IPS DF 6.9 (cell line): ENCODE results near the gene ITGA1.

Source experiments
- DNase-seq: peaks from one replicate; pipeline ENCODE4 v3.0.0-alpha.2; 2013; ENCODE audit warnings: low read depth, low spot score
- H3K27ac ChIP-seq: one replicate; pipeline ENCODE4 v1.5.1; 2013; ENCODE audit warnings: low read length, control low read depth
- H3K27me3 ChIP-seq: 2 replicates; pipeline ENCODE4 v1.6.1; 2013; ENCODE audit warnings: mild to moderate bottlenecking, low read length; ENCODE audit not compliant: control insufficient read depth, insufficient read depth
- H3K36me3 ChIP-seq: 2 replicates; pipeline ENCODE4 v1.6.1; 2013; ENCODE audit warnings: low read length; ENCODE audit not compliant: control insufficient read depth, insufficient read depth
- H3K4me1 ChIP-seq: 2 replicates; pipeline ENCODE4 v1.6.1; 2013; ENCODE audit warnings: low read length; ENCODE audit not compliant: control insufficient read depth, insufficient read depth
- H3K4me3 ChIP-seq: 2 replicates; pipeline ENCODE4 v1.5.1; 2013; ENCODE audit warnings: mild to moderate bottlenecking, low read length
- H3K9me3 ChIP-seq: 2 replicates; pipeline ENCODE4 v1.6.1; 2013; ENCODE audit warnings: low read length, inconsistent platforms; ENCODE audit not compliant: control insufficient read depth, insufficient read depth
- WGBS: extraction: QIAGEN DNeasy Blood & Tissue Kit; methylation state at CpG from one replicate; pipeline ENCODE4 v1.1.7; 2013; ENCODE audit warnings: mixed read lengths, missing lambda C conversion rate; ENCODE audit not compliant: insufficient read length, insufficient coverage; 5-methylcytosine and 5-hydroxymethylcytosine counted together

The ITGA1 gene

DNA sequence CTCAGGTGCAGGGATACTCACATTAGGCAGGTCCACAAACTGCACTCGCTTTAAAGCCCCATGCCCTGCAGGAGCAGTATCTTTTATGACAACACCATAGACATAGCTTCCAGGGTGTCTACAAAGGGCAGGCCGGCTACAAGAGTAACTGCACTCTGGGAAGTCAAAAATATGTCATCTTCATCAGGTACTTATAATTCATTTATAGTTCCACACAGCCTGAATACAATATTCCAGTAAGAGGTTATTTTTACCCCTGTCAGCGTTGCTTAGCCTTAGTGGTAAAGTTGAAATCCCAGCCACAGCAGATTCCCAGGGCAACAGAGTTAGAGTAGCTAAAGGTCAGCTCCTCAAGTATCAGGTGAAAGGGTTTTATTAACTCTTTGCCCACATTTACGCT, 119.1 kb downstream of the ITGA1 start:
- H3K27ac ChIP-seq = no peak overlapping the region
- no peaks in the 10 kb centered on the region for H3K27me3 ChIP-seq
- WGBS = no CpG with 5 or more reads among the region's 4 CpGs
- H3K36me3 ChIP-seq = no peaks in the 10 kb centered on the region
- H3K4me1 ChIP-seq = no peaks in the 10 kb centered on the region
- no peak overlapping the region for H3K4me3 ChIP-seq
- no peaks in the 10 kb centered on the region for H3K9me3 ChIP-seq
- no peak for DNase-seq

- Histone ChIP-seq H3K36me3 (no peaks in the 10 kb centered on the region), H3K9me3 (no peaks in the 10 kb centered on the region), H3K4me3 (no peak overlapping the region), H3K27me3 (no peaks in the 10 kb centered on the region), H3K4me1 (no peaks in the 10 kb centered on the region), H3K27ac (no peak overlapping the region)
- DNase-seq = no peak
- no CpG with 5 or more reads among the region's 1 CpG for WGBS
Observed at GRCh38 chr5:52909192-52909591, 121.5 kb downstream of the ITGA1 start.

GRCh38 chr5:52910071-52910470, 122.4 kb downstream of the ITGA1 start:
- H3K4me3 ChIP-seq = no peak overlapping the region
- H3K9me3 ChIP-seq = no peaks in the 10 kb centered on the region
- DNase-seq = no peak
- no peaks in the 10 kb centered on the region for H3K36me3 ChIP-seq
- no peaks in the 10 kb centered on the region for H3K4me1 ChIP-seq
- no CpG with 5 or more reads among the region's 8 CpGs for WGBS
- no peaks in the 10 kb centered on the region for H3K27me3 ChIP-seq
- no peak overlapping the region for H3K27ac ChIP-seq

DNA sequence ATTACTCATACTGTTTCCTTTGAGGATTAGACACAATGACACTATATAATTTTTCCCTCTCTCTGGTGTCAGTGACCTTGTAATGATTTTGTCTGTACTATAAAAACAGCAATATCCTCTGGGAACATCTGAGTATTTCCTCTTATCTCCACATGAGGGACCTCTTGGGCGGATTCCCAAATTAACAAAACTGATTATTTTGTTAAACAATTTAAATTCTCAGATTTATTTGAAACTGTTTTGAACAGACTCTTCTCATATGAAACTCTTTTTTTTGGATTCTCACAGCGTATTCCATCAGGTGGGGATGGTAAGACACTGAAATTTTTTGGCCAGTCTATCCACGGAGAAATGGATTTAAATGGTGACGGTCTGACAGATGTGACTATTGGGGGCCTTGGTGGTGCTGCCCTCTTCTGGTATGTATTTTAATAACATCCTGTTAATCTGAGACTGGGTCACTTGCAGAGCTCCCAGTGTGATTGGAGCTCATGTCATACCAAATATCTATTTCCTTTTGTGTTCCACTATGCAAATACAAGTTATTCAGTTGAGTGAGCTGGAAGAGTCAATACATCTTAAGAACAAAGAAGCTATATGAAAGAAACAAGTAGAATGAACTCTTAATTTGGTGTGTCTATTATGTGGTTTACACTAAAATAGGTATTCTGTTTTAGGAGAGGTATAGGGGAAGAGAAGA, 127.6 kb downstream of the ITGA1 start:
- H3K4me1 ChIP-seq = no peaks in the 10 kb centered on the region
- no peak overlapping the region for H3K27ac ChIP-seq
- no peaks in the 10 kb centered on the region for H3K9me3 ChIP-seq
- H3K4me3 ChIP-seq = no peak overlapping the region; the same call in 1 of the 2 replicates
- H3K27me3 ChIP-seq = no peaks in the 10 kb centered on the region
- H3K36me3 ChIP-seq = no peaks in the 10 kb centered on the region
- no peak for DNase-seq
- no CpG with 5 or more reads among the region's 4 CpGs for WGBS

DNA sequence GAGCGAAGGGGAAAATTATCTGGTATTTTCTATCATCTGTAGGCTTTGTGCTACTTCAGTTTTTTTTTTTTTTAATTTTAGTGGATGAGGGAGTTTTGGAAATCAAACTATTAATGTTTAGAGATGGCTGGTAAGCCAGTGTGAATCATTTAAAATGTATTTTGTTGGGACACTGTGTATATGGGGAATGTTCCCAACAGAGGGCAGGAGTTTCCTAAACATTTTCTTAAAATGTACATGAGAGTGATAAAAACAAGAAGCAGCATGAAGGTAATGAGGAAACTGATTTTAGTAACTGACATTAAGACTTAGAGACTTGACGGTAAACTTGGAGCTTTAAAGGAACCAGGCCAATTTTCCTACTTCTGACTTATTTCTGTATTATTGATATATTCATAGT, 133.2 kb downstream of the ITGA1 start:
- no peaks in the 10 kb centered on the region for H3K36me3 ChIP-seq
- H3K27me3 ChIP-seq = no peaks in the 10 kb centered on the region
- no CpG with 5 or more reads among the region's 2 CpGs for WGBS

GRCh38 chr5:52922384-52922783, 134.7 kb downstream of the ITGA1 start:
- Histone ChIP-seq H3K4me3 (no peak overlapping the region), H3K4me1 (no peaks in the 10 kb centered on the region), H3K27ac (no peak overlapping the region), H3K36me3 (no peaks in the 10 kb centered on the region), H3K27me3 (no peaks in the 10 kb centered on the region), H3K9me3 (no peaks in the 10 kb centered on the region)
- no CpG with 5 or more reads among the region's 2 CpGs for WGBS
- DNase-seq = no peak

More for the DNA sequence above, 133.2 kb downstream of the ITGA1 start:
- no peak overlapping the region for H3K27ac ChIP-seq
- H3K4me1 ChIP-seq = no peaks in the 10 kb centered on the region
- no peaks in the 10 kb centered on the region for H3K9me3 ChIP-seq
- no peak overlapping the region for H3K4me3 ChIP-seq
- no peak for DNase-seq

DNA sequence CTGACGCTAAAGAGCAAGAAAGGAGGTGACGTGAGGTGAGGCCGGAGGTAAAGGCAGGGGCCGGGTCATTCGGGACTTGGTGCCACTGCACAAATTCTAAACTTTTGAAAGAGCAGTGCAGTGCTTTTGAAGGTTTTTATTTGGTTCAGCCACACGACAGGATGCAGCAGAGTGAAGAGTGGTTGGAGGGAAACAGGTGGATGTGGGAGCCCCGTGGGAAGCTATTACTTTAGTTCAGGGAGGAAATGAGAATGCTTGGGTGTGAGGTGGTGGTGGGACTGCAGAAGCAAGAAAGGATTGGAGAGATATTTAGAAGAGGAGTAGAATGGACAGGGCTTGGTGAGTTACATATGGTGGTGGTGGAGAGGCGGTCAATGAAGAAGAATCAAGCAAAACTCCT, 136.7 kb downstream of the ITGA1 start:
- no CpG with 5 or more reads among the region's 8 CpGs for WGBS
- H3K4me3 ChIP-seq = no peak overlapping the region
- H3K4me1 ChIP-seq = no peaks in the 10 kb centered on the region

GRCh38 chr5:52925001-52925400, 137.3 kb downstream of the ITGA1 start:
- no peak for DNase-seq

More for the DNA sequence above, 136.7 kb downstream of the ITGA1 start:
- Histone ChIP-seq H3K27ac (no peak overlapping the region), H3K9me3 (no peaks in the 10 kb centered on the region), H3K27me3 (no peaks in the 10 kb centered on the region), H3K36me3 (no peaks in the 10 kb centered on the region)
- DNase-seq = no peak

DNA sequence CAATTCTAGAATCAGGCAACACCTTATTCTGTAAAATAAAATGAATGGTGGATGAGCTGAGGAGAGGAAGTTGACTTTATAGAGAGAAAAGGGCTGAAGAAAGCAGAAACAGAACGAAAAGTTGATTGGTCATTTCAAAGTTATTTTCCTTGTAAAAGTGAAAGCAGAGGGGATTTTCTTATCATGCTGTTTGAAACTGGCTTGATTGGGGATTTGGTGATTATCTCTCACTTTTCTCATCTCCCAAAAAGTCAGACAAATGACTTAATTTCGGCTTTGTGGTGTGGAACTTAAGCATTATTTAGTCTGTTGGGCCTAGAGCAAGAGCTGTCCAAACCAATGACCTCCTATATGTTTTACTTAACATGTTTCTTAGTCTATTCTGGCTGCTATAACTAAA, 141.0 kb downstream of the ITGA1 start:
- DNase-seq = no peak
- no peak overlapping the region for H3K4me3 ChIP-seq
- WGBS = no CpG with 5 or more reads among the region's 2 CpGs
- no peaks in the 10 kb centered on the region for H3K4me1 ChIP-seq
- no peak overlapping the region for H3K27ac ChIP-seq
- H3K27me3 ChIP-seq = no peaks in the 10 kb centered on the region
- H3K36me3 ChIP-seq = no peaks in the 10 kb centered on the region
- no peaks in the 10 kb centered on the region for H3K9me3 ChIP-seq

More at GRCh38 chr5:52925001-52925400, 137.3 kb downstream of the ITGA1 start:
- no peaks in the 10 kb centered on the region for H3K9me3 ChIP-seq
- H3K4me1 ChIP-seq = no peaks in the 10 kb centered on the region
- H3K36me3 ChIP-seq = no peaks in the 10 kb centered on the region
- WGBS = no CpG with 5 or more reads among the region's 5 CpGs
- no peak overlapping the region for H3K4me3 ChIP-seq
- no peaks in the 10 kb centered on the region for H3K27me3 ChIP-seq
- no peak overlapping the region for H3K27ac ChIP-seq

DNA sequence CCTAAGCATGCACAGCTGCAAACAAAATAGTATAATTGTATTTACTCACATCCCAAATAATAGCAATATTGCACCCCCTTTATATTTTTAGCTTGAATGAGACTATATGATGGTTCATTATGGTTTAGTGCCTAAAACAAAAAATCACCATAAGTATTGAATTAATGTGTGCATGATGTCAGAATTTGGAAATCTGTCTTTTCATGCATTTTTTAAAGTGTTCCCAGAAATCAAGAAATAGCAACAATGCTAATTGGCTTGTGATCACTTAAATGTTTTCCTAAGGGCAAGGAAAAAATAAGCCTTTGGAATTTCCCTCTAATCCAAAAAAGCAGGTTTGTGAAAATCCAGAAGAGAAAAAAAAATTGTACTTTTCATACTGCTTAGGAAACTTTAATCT, 150.5 kb downstream of the ITGA1 start:
- Histone ChIP-seq H3K27ac (no peak overlapping the region), H3K4me3 (no peak overlapping the region), H3K27me3 (no peaks in the 10 kb centered on the region), H3K4me1 (no peaks in the 10 kb centered on the region), H3K9me3 (no peaks in the 10 kb centered on the region), H3K36me3 (no peaks in the 10 kb centered on the region)
- DNase-seq = no peak

- Histone ChIP-seq H3K27ac (no peak overlapping the region), H3K36me3 (no peaks in the 10 kb centered on the region), H3K27me3 (no peaks in the 10 kb centered on the region), H3K4me1 (no peaks in the 10 kb centered on the region), H3K9me3 (no peaks in the 10 kb centered on the region), H3K4me3 (no peak overlapping the region)
- WGBS = no CpG with 5 or more reads among the region's 2 CpGs
- DNase-seq = no peak
Observed at GRCh38 chr5:52943285-52943684, 155.6 kb downstream of the ITGA1 start.
